Hepatocyte (in vitro differentiated cells): ENCODE results near the gene APAF1. TPM values are rescaled to one million over a fixed set of nuclear protein-coding genes. Genes with fewer than 3 reads are reported as not detected.

Source experiments
- DNase-seq: peaks from one replicate; pipeline ENCODE4 v3.0.0-alpha.2; 2016; ENCODE audit warnings: low spot score
- H2AFZ ChIP-seq: fragments of 200-600 bp; sonication (generic); 2 replicates; pipeline ENCODE4 v1.6.0; 2016; ENCODE audit warnings: antibody characterized with exemption, mild to moderate bottlenecking
- H3K27ac ChIP-seq: fragments of 200-600 bp; sonication (generic); 2 replicates; pipeline ENCODE4 v1.5.1; 2016; ENCODE audit warnings: mild to moderate bottlenecking
- H3K27me3 ChIP-seq: fragments of 200-600 bp; sonication (generic); 2 replicates; pipeline ENCODE4 v1.6.1; 2016
- H3K36me3 ChIP-seq: fragments of 200-600 bp; sonication (generic); replicated peaks from 2 replicates; pipeline ENCODE4 v1.5.1; 2016; ENCODE audit warnings: low read depth; ENCODE audit not compliant: insufficient read depth
- H3K4me1 ChIP-seq: fragments of 200-600 bp; sonication (generic); 2 replicates; pipeline ENCODE4 v1.5.1; 2016; ENCODE audit warnings: mild to moderate bottlenecking, moderate library complexity; ENCODE audit not compliant: insufficient read depth
- H3K4me2 ChIP-seq: fragments of 200-600 bp; sonication (generic); 2 replicates; pipeline ENCODE4 v1.6.0; 2016
- H3K4me3 ChIP-seq: fragments of 200-600 bp; sonication (generic); 2 replicates; pipeline ENCODE4 v1.5.1; 2016; ENCODE audit warnings: mild to moderate bottlenecking
- H3K79me2 ChIP-seq: fragments of 200-600 bp; sonication (generic); 2 replicates; pipeline ENCODE4 v1.6.0; 2017; ENCODE audit warnings: mild to moderate bottlenecking
- H3K9me2 ChIP-seq: fragments of 200-600 bp; sonication (generic); replicated peaks from 2 replicates; pipeline ENCODE4 v1.6.0; 2017; ENCODE audit warnings: mild to moderate bottlenecking; ENCODE audit not compliant: insufficient read depth
- H3K9me3 ChIP-seq: fragments of 200-600 bp; sonication (generic); 2 replicates; pipeline ENCODE4 v1.5.1; 2016; ENCODE audit warnings: low read depth, mild to moderate bottlenecking
- H4K20me1 ChIP-seq: fragments of 200-600 bp; sonication (generic); 2 replicates; pipeline ENCODE4 v1.6.0; 2016; ENCODE audit warnings: mild to moderate bottlenecking; ENCODE audit not compliant: insufficient read depth, poor library complexity, severe bottlenecking
- EZH2 ChIP-seq: fragments of 200-600 bp; sonication (generic); IDR thresholded peaks from 2 replicates; pipeline ENCODE4 v1.6.1; 2016; ENCODE audit warnings: antibody characterized with exemption, mild to moderate bottlenecking, borderline replicate concordance
- EZH2phosphoT487 ChIP-seq: fragments of 200-600 bp; sonication (generic); IDR thresholded peaks from one replicate; pipeline ENCODE4 v1.6.1; 2018; ENCODE audit warnings: antibody characterized with exemption, mild to moderate bottlenecking, low read depth, moderate library complexity; ENCODE audit not compliant: unreplicated experiment, severe bottlenecking
- WGBS: methylation state at CpG from one replicate; pipeline ENCODE4 v1.1.6; 2016; ENCODE audit warnings: low lambda C conversion rate; ENCODE audit errors: missing lambda C conversion rate; 5-methylcytosine and 5-hydroxymethylcytosine counted together
- polyA plus RNA-seq: library from polyadenylated mRNA; unstranded; fragments of >200 nt; fragmentation: Nextera tagmentation; extraction: Ambion mirVana; gene quantifications from 2 replicates; pipeline ENCODE4 v1.2.1, GENCODE V29; 2016
- total RNA-seq: library from RNA; depleted of rRNA; stranded (reverse); fragments of >200 nt; gene quantifications from 2 replicates; pipeline ENCODE4 v1.2.3, GENCODE V29; 2014
- TF ChIP-seq, protein P1 (sequence below): fragments of 200-600 bp; sonication (generic); IDR thresholded peaks from 2 replicates; pipeline ENCODE4 v1.5.1; 2016; ENCODE audit warnings: antibody characterized with exemption, mild to moderate bottlenecking; ENCODE audit not compliant: poor library complexity

The APAF1 gene
- total and polyA plus RNA-seq, 2 experiments from 2014 or later: 6.8 to 26.4 TPM

GRCh38 chr12:98656289-98657101 lies 11.4 kb downstream of the APAF1 start:
- no peaks in the 10 kb centered on the region for H3K9me2 ChIP-seq
- peak overlapping the region; percentile 46 for H3K4me2 ChIP-seq
- no peak overlapping the region for H3K4me3 ChIP-seq
- no peak for TF ChIP-seq EZH2phosphoT487
- no peaks in the 10 kb centered on the region for H3K9me3 ChIP-seq
- peaks cover 2% of the 10 kb centered on the region for H3K79me2 ChIP-seq
- H3K27me3 ChIP-seq: no peaks in the 10 kb centered on the region
- no peaks in the 10 kb centered on the region for H3K4me1 ChIP-seq
- peak overlapping the region; percentile 39 for H3K27ac ChIP-seq
- H4K20me1 ChIP-seq: no peaks in the 10 kb centered on the region
- 72% methylated on average over 6 of the region's 6 CpGs for WGBS
- peak; percentile 6 for DNase-seq
- no peak overlapping the region for H2AFZ ChIP-seq
- no peaks in the 10 kb centered on the region for H3K36me3 ChIP-seq

DNA sequence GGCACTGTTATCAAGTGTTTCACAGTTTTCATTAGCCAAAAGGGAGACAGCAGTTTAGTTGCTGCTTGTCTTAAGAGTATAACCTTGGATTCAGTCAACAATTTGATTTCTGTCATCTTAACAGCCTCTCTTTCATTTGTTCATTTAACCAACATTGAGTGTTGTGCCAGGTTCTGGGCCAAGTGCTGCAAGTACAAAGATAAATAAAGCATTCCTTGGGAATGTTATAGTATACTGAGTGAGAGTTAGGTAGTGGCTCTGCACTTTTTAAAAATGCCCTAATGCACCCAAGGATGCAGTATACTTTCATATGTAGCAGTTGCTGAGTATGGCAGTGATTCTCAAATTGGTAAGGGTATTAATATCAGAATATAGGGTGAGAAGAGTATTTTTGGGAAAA lies 15.4 kb downstream of the APAF1 start:
- H3K27me3 ChIP-seq: no peaks in the 10 kb centered on the region
- no peak overlapping the region for H3K4me3 ChIP-seq
- no peak for TF ChIP-seq EZH2
- TF ChIP-seq, protein P1, sequence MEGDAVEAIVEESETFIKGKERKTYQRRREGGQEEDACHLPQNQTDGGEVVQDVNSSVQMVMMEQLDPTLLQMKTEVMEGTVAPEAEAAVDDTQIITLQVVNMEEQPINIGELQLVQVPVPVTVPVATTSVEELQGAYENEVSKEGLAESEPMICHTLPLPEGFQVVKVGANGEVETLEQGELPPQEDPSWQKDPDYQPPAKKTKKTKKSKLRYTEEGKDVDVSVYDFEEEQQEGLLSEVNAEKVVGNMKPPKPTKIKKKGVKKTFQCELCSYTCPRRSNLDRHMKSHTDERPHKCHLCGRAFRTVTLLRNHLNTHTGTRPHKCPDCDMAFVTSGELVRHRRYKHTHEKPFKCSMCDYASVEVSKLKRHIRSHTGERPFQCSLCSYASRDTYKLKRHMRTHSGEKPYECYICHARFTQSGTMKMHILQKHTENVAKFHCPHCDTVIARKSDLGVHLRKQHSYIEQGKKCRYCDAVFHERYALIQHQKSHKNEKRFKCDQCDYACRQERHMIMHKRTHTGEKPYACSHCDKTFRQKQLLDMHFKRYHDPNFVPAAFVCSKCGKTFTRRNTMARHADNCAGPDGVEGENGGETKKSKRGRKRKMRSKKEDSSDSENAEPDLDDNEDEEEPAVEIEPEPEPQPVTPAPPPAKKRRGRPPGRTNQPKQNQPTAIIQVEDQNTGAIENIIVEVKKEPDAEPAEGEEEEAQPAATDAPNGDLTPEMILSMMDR: no peak
- TF ChIP-seq EZH2phosphoT487: no peak
- DNase-seq: no peak
- H3K79me2 ChIP-seq: peaks cover 2% of the 10 kb centered on the region
- no peak overlapping the region for H3K4me2 ChIP-seq
- H4K20me1 ChIP-seq: no peaks in the 10 kb centered on the region
- H3K9me3 ChIP-seq: no peaks in the 10 kb centered on the region
- H2AFZ ChIP-seq: no peak overlapping the region
- no peaks in the 10 kb centered on the region for H3K36me3 ChIP-seq
- H3K4me1 ChIP-seq: no peaks in the 10 kb centered on the region
- H3K9me2 ChIP-seq: no peaks in the 10 kb centered on the region
- no peak overlapping the region for H3K27ac ChIP-seq

- no peak for TF ChIP-seq EZH2phosphoT487
- TF ChIP-seq, protein P1: no peak
- no peak for TF ChIP-seq EZH2
- WGBS: 100% methylated on average over 3 of the region's 3 CpGs
- Histone ChIP-seq H2AFZ (no peak overlapping the region), H4K20me1 (no peaks in the 10 kb centered on the region), H3K4me2 (no peak overlapping the region), H3K27me3 (no peaks in the 10 kb centered on the region), H3K27ac (no peak overlapping the region), H3K36me3 (no peaks in the 10 kb centered on the region), H3K4me3 (no peak overlapping the region), H3K79me2 (no peaks in the 10 kb centered on the region), H3K4me1 (no peaks in the 10 kb centered on the region), H3K9me2 (no peaks in the 10 kb centered on the region), H3K9me3 (no peaks in the 10 kb centered on the region)
- no peak for DNase-seq
Observed at GRCh38 chr12:98669751-98670150, 24.7 kb downstream of the APAF1 start.

- 81% methylated on average over 7 of the region's 7 CpGs for WGBS
- Histone ChIP-seq H3K79me2 (no peaks in the 10 kb centered on the region), H2AFZ (no peak overlapping the region), H3K4me1 (no peaks in the 10 kb centered on the region), H3K4me3 (no peak overlapping the region), H4K20me1 (no peaks in the 10 kb centered on the region), H3K36me3 (no peaks in the 10 kb centered on the region), H3K9me3 (no peaks in the 10 kb centered on the region), H3K9me2 (no peaks in the 10 kb centered on the region), H3K27me3 (no peaks in the 10 kb centered on the region), H3K27ac (no peak overlapping the region), H3K4me2 (no peak overlapping the region)
- DNase-seq: no peak
- TF ChIP-seq, protein P1: no peak
- TF ChIP-seq EZH2 (no peak), EZH2phosphoT487 (no peak)
Observed at GRCh38 chr12:98671459-98671858, 26.4 kb downstream of the APAF1 start.
